DND-41 (cell line): ENCODE data around the gene HOXD9.

Source experiments
- ATAC-seq: fragments of 200-7000 bp; cut with Tn5 transposase; 3 replicates; pipeline ENCODE4 v1.9.1; 2021; ENCODE audit warnings: low read depth; ENCODE audit not compliant: insufficient read depth
- DNase-seq: peaks from one replicate; pipeline ENCODE4 v3.0.0-alpha.2; 2020
- H2AFZ ChIP-seq: 2 replicates; pipeline ENCODE4 v1.6.0; 2012; ENCODE audit warnings: low read depth, low read length
- H3K27ac ChIP-seq: 2 replicates; pipeline ENCODE4 v1.5.1; 2012; ENCODE audit warnings: low read length, inconsistent platforms
- H3K27me3 ChIP-seq: fragments of 200-600 bp; sonication (generic); 2 replicates; pipeline ENCODE4 v1.6.0; 2012; ENCODE audit warnings: low read length, mild to moderate bottlenecking, inconsistent platforms; ENCODE audit not compliant: insufficient read depth, poor library complexity
- H3K36me3 ChIP-seq: 2 replicates; pipeline ENCODE4 v1.5.1; 2012; ENCODE audit warnings: low read length, inconsistent platforms; ENCODE audit not compliant: insufficient read depth
- H3K4me1 ChIP-seq: 2 replicates; pipeline ENCODE4 v1.5.1; 2012; ENCODE audit warnings: mild to moderate bottlenecking, low read length; ENCODE audit not compliant: insufficient read depth
- H3K4me2 ChIP-seq: 2 replicates; pipeline ENCODE4 v1.6.0; 2012; ENCODE audit warnings: mild to moderate bottlenecking, moderate library complexity, low read length, inconsistent platforms; ENCODE audit not compliant: insufficient read depth
- H3K4me3 ChIP-seq, 2 experiments: fragments of 200-600 bp in 1 of 2; shearing (Covaris generic) in 1 of 2; 2 replicates each; pipeline ENCODE4 v1.5.1; 2012 to 2016; ENCODE audit warnings: inconsistent platforms in 2 of 2, low read length in 2 of 2, mild to moderate bottlenecking in 2 of 2, low read depth in 1 of 2, moderate library complexity in 1 of 2
- H3K79me2 ChIP-seq: 2 replicates; pipeline ENCODE4 v1.6.0; 2012; ENCODE audit warnings: low read length, inconsistent platforms; ENCODE audit not compliant: insufficient read depth
- H3K9ac ChIP-seq: 2 replicates; pipeline ENCODE4 v1.6.0; 2012; ENCODE audit warnings: low read depth, mild to moderate bottlenecking, inconsistent platforms, low read length, moderate library complexity
- H3K9me3 ChIP-seq: 2 replicates; pipeline ENCODE4 v1.5.1; 2012; ENCODE audit warnings: low read length, moderate library complexity, mild to moderate bottlenecking, inconsistent platforms; ENCODE audit not compliant: insufficient read depth, severe bottlenecking
- H4K20me1 ChIP-seq: 2 replicates; pipeline ENCODE4 v1.6.0; 2012; ENCODE audit warnings: low read length; ENCODE audit not compliant: insufficient read depth
- CTCF ChIP-seq: IDR thresholded peaks from 2 replicates; pipeline ENCODE4 v1.5.1; 2012; ENCODE audit warnings: borderline replicate concordance, low read length, moderate library complexity, mild to moderate bottlenecking; ENCODE audit not compliant: poor library complexity, severe bottlenecking; ENCODE audit errors: extremely low read depth
- EZH2 ChIP-seq: IDR thresholded peaks from 3 replicates; pipeline ENCODE4 v1.6.1; 2012; ENCODE audit warnings: borderline replicate concordance, low read depth, mild to moderate bottlenecking, moderate library complexity, low read length, inconsistent platforms; ENCODE audit not compliant: severe bottlenecking

Gene HOXD9

DNA sequence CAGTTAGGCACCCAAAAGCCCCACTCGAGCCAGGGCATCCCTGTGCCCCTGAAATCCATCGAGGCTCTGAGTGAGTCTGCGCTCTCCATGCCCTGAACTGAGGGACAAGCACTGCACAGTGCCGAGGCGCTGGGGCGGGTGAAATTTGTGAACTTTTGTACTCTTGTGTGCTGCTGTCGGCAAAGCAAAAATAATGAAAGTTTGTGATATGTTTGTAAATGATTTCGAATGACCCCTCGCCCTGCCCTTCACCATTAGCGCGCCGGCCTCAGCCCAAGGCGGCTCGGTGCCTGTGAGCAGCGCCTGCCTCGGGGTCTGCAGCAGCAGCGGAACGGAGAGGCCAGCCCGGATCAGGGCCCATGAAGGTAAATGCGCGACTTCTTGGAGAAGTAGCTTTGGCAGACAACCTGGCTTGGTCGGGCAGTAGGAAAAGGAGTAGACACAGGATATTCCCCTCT, 27.0 kb downstream of the HOXD9 start:
- no peaks in the 10 kb centered on the region for H3K9me3 ChIP-seq
- H3K4me3 ChIP-seq, result no peak overlapping the region
- no peaks in the 10 kb centered on the region for H3K36me3 ChIP-seq
- no peak overlapping the region for H3K4me2 ChIP-seq
- no peak for TF ChIP-seq CTCF
- no peak for TF ChIP-seq EZH2
- H3K9ac ChIP-seq, result no peak overlapping the region
- no peak overlapping the region for H3K27ac ChIP-seq
- DNase-seq, result no peak
- H2AFZ ChIP-seq, result no peak overlapping the region
- H3K79me2 ChIP-seq, result no peaks in the 10 kb centered on the region
- ATAC-seq, result no peak
- no peaks in the 10 kb centered on the region for H3K27me3 ChIP-seq
- H3K4me1 ChIP-seq, result no peaks in the 10 kb centered on the region
- no peaks in the 10 kb centered on the region for H4K20me1 ChIP-seq

DNA sequence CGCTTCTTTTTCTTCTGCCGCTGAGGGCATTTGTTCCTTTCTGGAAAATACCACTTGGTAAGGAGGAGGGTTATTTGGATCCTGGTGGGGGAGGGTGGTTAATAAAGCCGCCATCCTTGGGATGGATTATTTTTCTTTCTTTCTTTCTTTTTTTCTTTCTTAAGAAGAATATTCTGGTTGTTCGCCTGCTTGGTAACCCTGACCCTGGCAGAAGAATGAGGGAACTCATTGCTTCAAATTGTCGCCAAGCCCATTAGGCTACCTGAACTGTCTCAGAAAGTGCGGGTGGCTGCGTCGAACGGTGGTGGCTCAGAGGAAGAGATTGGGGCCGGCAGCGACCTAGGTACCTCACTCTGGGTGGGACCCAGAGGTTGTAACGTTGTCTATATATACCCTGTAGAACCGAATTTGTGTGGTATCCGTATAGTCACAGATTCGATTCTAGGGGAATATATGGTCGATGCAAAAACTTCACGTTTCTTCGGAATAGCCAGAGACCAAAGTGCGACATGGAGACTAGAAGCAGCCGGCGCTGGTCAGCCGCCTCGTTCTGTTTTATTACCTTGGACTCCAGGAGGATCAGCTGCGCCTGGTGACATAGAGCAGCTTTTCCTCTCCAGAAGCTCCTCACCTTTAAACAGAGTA, 27.5 kb downstream of the HOXD9 start:
- H3K27ac ChIP-seq, result no peak overlapping the region
- DNase-seq, result no peak
- TF ChIP-seq CTCF (no peak), EZH2 (no peak)
- no peak overlapping the region for H3K9ac ChIP-seq
- H3K4me3 ChIP-seq, result no peak overlapping the region
- no peak overlapping the region for H2AFZ ChIP-seq
- no peaks in the 10 kb centered on the region for H3K79me2 ChIP-seq
- no peak overlapping the region for H3K4me2 ChIP-seq
- H4K20me1 ChIP-seq, result no peaks in the 10 kb centered on the region
- no peaks in the 10 kb centered on the region for H3K4me1 ChIP-seq
- no peaks in the 10 kb centered on the region for H3K36me3 ChIP-seq
- no peak for ATAC-seq
- peaks cover 2% of the 10 kb centered on the region for H3K27me3 ChIP-seq
- no peaks in the 10 kb centered on the region for H3K9me3 ChIP-seq

DNA sequence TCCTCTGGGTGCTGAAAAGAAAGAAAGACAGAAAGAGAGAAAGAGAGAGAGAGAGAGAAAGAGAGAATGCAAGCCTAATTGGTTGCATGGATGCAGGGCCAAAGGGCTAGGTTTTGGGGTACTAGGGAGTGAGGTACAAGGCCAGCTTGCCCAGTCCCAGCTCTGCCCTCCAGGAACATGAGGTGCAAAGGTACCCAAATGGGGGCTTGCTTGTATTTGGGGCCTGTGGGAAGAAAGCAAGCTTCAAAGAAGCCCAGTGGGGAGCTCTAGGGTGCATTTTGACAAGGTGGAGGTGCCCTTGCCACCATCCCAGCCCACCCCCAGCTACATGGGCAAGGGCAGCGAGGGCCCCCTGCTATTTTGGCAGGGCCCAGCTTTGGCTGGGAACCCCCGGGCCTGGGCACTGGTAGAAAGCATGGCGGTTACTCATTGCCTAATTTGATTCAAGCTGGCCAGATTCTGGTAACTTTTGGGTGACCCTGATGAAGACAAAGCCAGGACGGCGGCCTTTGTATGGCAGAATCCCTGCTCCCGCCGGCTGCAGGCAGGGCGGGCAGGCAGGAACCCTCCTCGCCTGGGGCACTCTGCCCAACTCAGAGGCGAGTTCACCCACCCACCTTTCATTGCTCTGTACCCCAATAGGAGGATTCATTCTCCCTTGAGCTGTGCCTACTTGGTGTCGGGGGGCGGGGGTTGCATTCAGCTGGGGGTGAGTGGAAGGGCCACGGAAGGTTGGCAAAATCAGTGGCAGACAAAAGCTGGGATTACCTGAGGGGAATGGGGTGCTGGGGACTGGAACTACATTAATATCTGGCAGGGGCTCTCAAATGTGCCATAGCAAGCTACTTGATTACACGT, 28.3 kb downstream of the HOXD9 start:
- no peaks in the 10 kb centered on the region for H4K20me1 ChIP-seq
- H3K9me3 ChIP-seq, result no peaks in the 10 kb centered on the region
- no peak overlapping the region for H3K4me2 ChIP-seq

More for the DNA sequence above, 28.3 kb downstream of the HOXD9 start:
- no peak for DNase-seq
- H3K36me3 ChIP-seq, result no peaks in the 10 kb centered on the region
- H3K4me3 ChIP-seq, result no peak overlapping the region
- ATAC-seq, result no peak
- TF ChIP-seq EZH2 (no peak), CTCF (no peak)
- H3K79me2 ChIP-seq, result no peaks in the 10 kb centered on the region
- H3K27ac ChIP-seq, result no peak overlapping the region
- no peak overlapping the region for H2AFZ ChIP-seq
- H3K9ac ChIP-seq, result no peak overlapping the region
- peaks cover 4% of the 10 kb centered on the region for H3K27me3 ChIP-seq
- H3K4me1 ChIP-seq, result no peaks in the 10 kb centered on the region
